Adrenal gland (tissue), 12 donors: ENCODE results near the gene YOD1. TPM values are rescaled to one million over a fixed set of nuclear protein-coding genes. Genes with fewer than 3 reads are reported as not detected.

ENCODE experiments used
- DNase-seq, 7 donors: peaks; one replicate each; pipeline ENCODE4 v3.0.0-alpha.2; 2019 to 2020
- H3K27ac ChIP-seq, 5 donors: fragments of 200-600 bp; sonication (generic) in 4 of 5; 1 replicate in 3 of 5; 2 replicates in 2 of 5; pipeline versions ENCODE4 v1.5.1 to v1.8.0; 2016 to 2020; ENCODE audit warnings: mild to moderate bottlenecking in 1 of 5
- H3K27me3 ChIP-seq: fragments of 200-600 bp; 2 replicates; pipeline ENCODE4 v1.8.0; 2021
- H3K36me3 ChIP-seq, 2 donors: fragments of 200-600 bp; replicated peaks in 1 of 2; 1 replicate in 1 of 2; 2 replicates in 1 of 2; pipeline versions ENCODE4 v1.5.1 to v1.8.0; 2018 to 2022
- H3K4me1 ChIP-seq, 2 donors: fragments of 200-600 bp; replicated peaks in 1 of 2; 1 replicate in 1 of 2; 2 replicates in 1 of 2; pipeline versions ENCODE4 v1.5.1 to v1.8.0; 2018 to 2021
- H3K4me3 ChIP-seq, 4 donors: fragments of 200-600 bp; sonication (generic) in 3 of 4; one replicate each; pipeline ENCODE4 v1.5.1; 2016 to 2018
- H3K9me3 ChIP-seq, 3 donors: fragments of 200-600 bp; sonication (generic) in 1 of 3; replicated peaks in 1 of 3; 1 replicate in 2 of 3; 2 replicates in 1 of 3; pipeline versions ENCODE4 v1.5.1 to v1.8.0; 2016 to 2021
- CTCF ChIP-seq, 6 experiments: fragments of 450-650 bp in 4 of 6; fragments of 200-600 bp in 2 of 6; sonication (generic) in 1 of 6; IDR thresholded peaks; 1 replicate in 5 of 6; 2 replicates in 1 of 6; pipeline versions ENCODE4 v1.5.1 to v1.8.0; 2016 to 2021; ENCODE audit warnings: antibody characterized with exemption in 6 of 6, mild to moderate bottlenecking in 2 of 6, moderate library complexity in 1 of 6
- POLR2A ChIP-seq, 2 donors: fragments of 450-650 bp; IDR thresholded peaks; one replicate each; pipeline ENCODE4 v1.6.1; 2017; ENCODE audit warnings: antibody characterized with exemption in 2 of 2, mild to moderate bottlenecking in 2 of 2, moderate library complexity in 1 of 2
- WGBS, 4 donors: extraction: QIAGEN DNeasy Blood & Tissue Kit in 2 of 4; methylation state at CpG; one replicate each; pipeline versions ENCODE4 v1.1.5 to v1.1.7; 2013 to 2017; 5-methylcytosine and 5-hydroxymethylcytosine counted together
- intact Hi-C, 2 donors: fragments of 100-400 bp; cut with DNase I; formaldehyde crosslinking; loops; one replicate each; pipeline versions ENCODE4 v1.14.1 to v1.15.0; 2022 to 2023
- polyA plus RNA-seq, 3 donors: library from polyadenylated mRNA; stranded (reverse); fragments of 200-250 nt in 2 of 3; fragments of 350-450 nt in 1 of 3; fragmentation: Illumina TruSeq in 1 of 3; extraction: RNeasy Lipid Tissue Mini Kit (QIAGEN cat#74804) in 1 of 3; gene quantifications; one replicate each; pipeline ENCODE4 v1.2.3, GENCODE V29; 2013 to 2014
- total RNA-seq, 9 donors: library from RNA; depleted of rRNA in 4 of 9; stranded (reverse); fragments of >200 nt in 4 of 9; fragments of 120-200 nt in 1 of 9; fragmentation: NEBNext Ultra II Directional in 1 of 9; extraction: Animal tissue kit (Norgen Biotek cat#: 25700) in 1 of 9; gene quantifications; one replicate each; pipeline versions ENCODE4 v1.1.0 to v1.2.4, GENCODE V29; 2013 to 2023
- donor health status: healthy with polysubstance abuse.
- donor health status: Bipolar disorder and iron deficiency.
- donor health status: DM: yes; HTN: yes; CAD: no.
- donor health status: DM: no; HTN: no; CAD: no.
- donor health status: DM: no; HTN: no; CAD: no.
- donor health status: DM: yes; HTN: yes; CAD: no.

YOD1 gene
- total and polyA plus RNA-seq, 12 donors, result 2.5 to 22.1 (median 8.6) TPM

- intact Hi-C loops, result no loop called here
- no peaks in the 10 kb centered on the region for H3K9me3 ChIP-seq
- DNase-seq, result no peak
- H3K4me1 ChIP-seq, result no peaks in the 10 kb centered on the region
- WGBS, 4 donors, result 73 to 79% (median 76%) methylated on average over 5 of the region's 5 CpGs
- no peaks in the 10 kb centered on the region for H3K27me3 ChIP-seq
- no peaks in the 10 kb centered on the region for H3K36me3 ChIP-seq
- no peak overlapping the region for H3K4me3 ChIP-seq
- H3K27ac ChIP-seq, result no peak overlapping the region
- TF ChIP-seq POLR2A (IDR thresholded peaks at IDR 0.05), result no peak
- no peak for TF ChIP-seq CTCF (IDR thresholded peaks at IDR 0.05)
Measured at GRCh38 chr1:207000651-207001291, 50.2 kb downstream of the YOD1 start.

DNA sequence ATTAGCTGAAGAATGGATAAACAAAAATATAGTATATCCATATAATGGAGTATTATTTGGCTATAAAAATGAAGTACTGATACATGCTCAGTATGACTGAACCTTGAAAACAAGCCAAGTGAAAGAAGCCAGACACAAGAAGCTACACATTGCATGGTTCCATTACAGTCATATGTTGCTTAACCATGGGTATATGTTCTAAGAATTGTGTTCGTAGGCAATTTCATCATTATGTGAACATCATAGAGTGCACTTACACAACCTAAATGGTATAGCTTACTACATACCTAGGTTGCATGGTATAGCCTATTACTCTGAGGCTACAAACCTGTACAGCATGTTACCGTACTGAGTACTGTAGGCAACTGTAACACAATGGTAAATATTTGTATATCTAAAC lies 52.2 kb downstream of the YOD1 start:
- Histone ChIP-seq H3K36me3 (no peaks in the 10 kb centered on the region), H3K27me3 (no peaks in the 10 kb centered on the region), H3K27ac (no peak overlapping the region), H3K4me3 (no peak overlapping the region), H3K4me1 (no peaks in the 10 kb centered on the region), H3K9me3 (no peaks in the 10 kb centered on the region)
- TF ChIP-seq CTCF (IDR thresholded peaks at IDR 0.05) (no peak), POLR2A (IDR thresholded peaks at IDR 0.05) (no peak)
- intact Hi-C loops, result no loop called here
- no peak for DNase-seq
- 82 to 87% (median 84%) methylated on average over 2 of the region's 2 CpGs for WGBS, 4 donors

Other genes starting within 250 kb of the YOD1 start
- under 1 TPM in 2 of 9 donors, not detected in 7; 0.41 to 0.53 TPM for gene IL20, start 185.6 kb downstream of the YOD1 start, total RNA-seq
- gene IL20, start 185.6 kb downstream of the YOD1 start, polyA plus RNA-seq, result under 1 TPM in 1 of 3 donors, not detected in 2; 0.13 TPM
- gene IL24, start 153.8 kb downstream of the YOD1 start, total RNA-seq, result not detected
- gene IL24, start 153.8 kb downstream of the YOD1 start, polyA plus RNA-seq, result not detected
- 1 to 10 TPM in 5 of 9 donors, under 1 TPM in 3, not detected in 1; 0.43 to 3.0 (median 1.4) TPM for gene FCMR, start 129.3 kb downstream of the YOD1 start, total RNA-seq
- 1 to 10 TPM in 2 of 3 donors, under 1 TPM in 1; 0.27 to 1.5 (median 1.2) TPM for gene FCMR, start 129.3 kb downstream of the YOD1 start, polyA plus RNA-seq
- gene PIGR, start 104.7 kb downstream of the YOD1 start, total RNA-seq, result 1 to 10 TPM in 3 of 9 donors, under 1 TPM in 4, not detected in 2; under 0.01 to 3.4 (median 0.66) TPM
- under 1 TPM; 0.04 to 0.88 (median 0.10) TPM for gene PIGR, start 104.7 kb downstream of the YOD1 start, polyA plus RNA-seq
- not detected for gene FCAMR, start 80.7 kb downstream of the YOD1 start, total RNA-seq
- not detected for gene FCAMR, start 80.7 kb downstream of the YOD1 start, polyA plus RNA-seq
- gene C1orf116, start 18.5 kb downstream of the YOD1 start, total RNA-seq, result 1 to 10 TPM in 6 of 9 donors, under 1 TPM in 3; 0.11 to 3.7 (median 1.0) TPM
- gene C1orf116, start 18.5 kb downstream of the YOD1 start, polyA plus RNA-seq, result under 1 TPM; 0.20 to 0.88 (median 0.88) TPM
- gene PFKFB2, start 2.1 kb upstream of the YOD1 start, total RNA-seq, result 10 to 100 TPM; 10.3 to 25.8 (median 16.6) TPM
- gene PFKFB2, start 2.1 kb upstream of the YOD1 start, polyA plus RNA-seq, result 10 to 100 TPM in 1 of 3 donors, 1 to 10 TPM in 2; 3.9 to 10.8 (median 6.7) TPM
- gene C4BPB, start 37.7 kb upstream of the YOD1 start, total RNA-seq, result 1 to 10 TPM in 1 of 9 donors, under 1 TPM in 6, not detected in 2; 0.22 to 1.4 (median 0.55) TPM
- gene C4BPB, start 37.7 kb upstream of the YOD1 start, polyA plus RNA-seq, result under 1 TPM; 0.20 to 0.64 (median 0.24) TPM
- gene C4BPA, start 53.0 kb upstream of the YOD1 start, total RNA-seq, result 10 to 100 TPM in 1 of 9 donors, 1 to 10 TPM in 2, under 1 TPM in 1, not detected in 5; 0.57 to 23.4 (median 7.5) TPM
- under 1 TPM; 0.13 to 0.38 (median 0.32) TPM for gene C4BPA, start 53.0 kb upstream of the YOD1 start, polyA plus RNA-seq